Posterior vena cava (tissue), 2 donors: ENCODE measurements around the gene FBXO24. TPM values are rescaled to one million over a fixed set of nuclear protein-coding genes. Genes with fewer than 3 reads are reported as not detected.

Experiments used
- DNase-seq: peaks from one replicate; pipeline ENCODE4 v3.0.0-alpha.2; 2020; ENCODE audit warnings: low spot score
- intact Hi-C, 2 donors: fragments of 100-400 bp; cut with DNase I; formaldehyde crosslinking; loops; one replicate each; pipeline versions ENCODE4 v1.14.1 to v1.14.2; 2022 to 2023
- total RNA-seq, 2 donors: library from RNA; stranded (reverse); fragmentation: NEBNext Ultra II Directional; extraction: Animal tissue kit (Norgen Biotek cat#: 25700); gene quantifications; one replicate each; pipeline ENCODE4 v1.2.1, GENCODE V29; 2021
- donor health status: DM: yes; HTN: yes; CAD: no.
- donor health status: DM: yes; HTN: yes; CAD: no.

The FBXO24 gene
- total RNA-seq, 2 donors from 2014 or later, result 0.14 to 0.51 TPM

- peak; percentile 92 for DNase-seq
- intact Hi-C loops, result no loop called here
These were observed 2.7 kb upstream of the FBXO24 start for GRCh38 chr7:100583132-100584053.

GRCh38 chr7:100584054-100584682, 2.0 kb upstream of the FBXO24 start:
- no peak for DNase-seq

GRCh38 chr7:100584683-100585510, 1.2 kb upstream of the FBXO24 start:
- intact Hi-C loops, result no loop called here
- DNase-seq, result no peak

More at GRCh38 chr7:100584054-100584682, 2.0 kb upstream of the FBXO24 start:
- intact Hi-C loops, result no loop called here

GRCh38 chr7:100585511-100586265, 440 bp upstream of the FBXO24 start, which contains the start of gene LRCH4:
Gene LRCH4, minus strand, starts transcription at chr7:100586129. Its CDS starts 29 bp downstream, at chr7:100586100.
- intact Hi-C loops, result no loop called here
- DNase-seq, result peak; percentile 91

GRCh38 chr7:100588438-100588837, 2.3 kb downstream of the FBXO24 start:
- DNase-seq, result no peak
- intact Hi-C loops, result no loop called here

GRCh38 chr7:100589341-100589947, 3.3 kb downstream of the FBXO24 start:
- intact Hi-C loops, result no loop called here
- DNase-seq, result no peak

- no peak for DNase-seq
- intact Hi-C loops, result no loop called here
These were observed 4.1 kb downstream of the FBXO24 start for GRCh38 chr7:100590077-100590737.

- intact Hi-C loops, result no loop called here
These were observed 5.5 kb downstream of the FBXO24 start for GRCh38 chr7:100591596-100591995.

GRCh38 chr7:100595188-100595587, 9.1 kb downstream of the FBXO24 start:
- intact Hi-C loops, result no loop called here

More at GRCh38 chr7:100591596-100591995, 5.5 kb downstream of the FBXO24 start:
- no peak for DNase-seq

GRCh38 chr7:100598425-100598824, 12.3 kb downstream of the FBXO24 start:
- intact Hi-C loops, result no loop called here
- no peak for DNase-seq

More at GRCh38 chr7:100595188-100595587, 9.1 kb downstream of the FBXO24 start:
- no peak for DNase-seq

GRCh38 chr7:100599911-100600729, 14.0 kb downstream of the FBXO24 start:
- no peak for DNase-seq
- intact Hi-C loops, result loop anchor here in 1 of 2 donors (5.0 kb wide), 1 partner anchor 92 kb away; the partner anchor contains the start of gene GIGYF1

- intact Hi-C loops, result loop anchor here in 1 of 2 donors (5.0 kb wide), 1 partner anchor 92 kb away; the partner anchor contains the start of gene GIGYF1
- no peak for DNase-seq
These were observed 14.6 kb downstream of the FBXO24 start for GRCh38 chr7:100600730-100601038.

GRCh38 chr7:100602889-100603725, 17.0 kb downstream of the FBXO24 start:
- peak; percentile 88 for DNase-seq
- intact Hi-C loops, result loop anchor here in 1 of 2 donors (5.0 kb wide), 1 partner anchor 89 kb away; the partner anchor contains the start of gene GIGYF1

GRCh38 chr7:100603726-100604027, 17.5 kb downstream of the FBXO24 start:
- no peak for DNase-seq
- intact Hi-C loops, result loop anchor here in 1 of 2 donors (5.0 kb wide), 1 partner anchor 89 kb away; the partner anchor contains the start of gene GIGYF1

GRCh38 chr7:100604028-100604975, 18.2 kb downstream of the FBXO24 start:
- intact Hi-C loops, result loop anchor here in 1 of 2 donors (5.0 kb wide), 1 partner anchor 88 kb away; the partner anchor contains the start of gene GIGYF1
- peak; percentile 94 for DNase-seq
